Lung (tissue), 12 donors: ENCODE results near the gene VPS33B. TPM values are rescaled to one million over a fixed set of nuclear protein-coding genes. Genes with fewer than 3 reads are reported as not detected.

Experiments used
- ATAC-seq: fragments of 200-7000 bp; cut with Tn5 transposase; one replicate; pipeline ENCODE4 v1.9.1; 2020; ENCODE audit warnings: moderate number of reproducible peaks; ENCODE audit not compliant: insufficient read depth, low FRiP score
- DNase-seq, 3 donors: peaks; one replicate each; pipeline ENCODE4 v3.0.0-alpha.2; 2013 to 2017
- H3K27ac ChIP-seq, 2 donors: one replicate each; pipeline ENCODE4 v1.5.1; 2013; ENCODE audit warnings: mild to moderate bottlenecking in 2 of 2, moderate library complexity in 2 of 2, control low read depth in 1 of 2, inconsistent platforms in 1 of 2, low read depth in 1 of 2, low read length in 1 of 2
- H3K27me3 ChIP-seq, 3 donors: one replicate each; pipeline ENCODE4 v1.5.1; 2013; ENCODE audit warnings: low read length in 2 of 3; ENCODE audit not compliant: control insufficient read depth in 3 of 3, insufficient read depth in 3 of 3
- H3K36me3 ChIP-seq, 4 donors: one replicate each; pipeline ENCODE4 v1.5.1; 2013; ENCODE audit warnings: low read length in 4 of 4, mild to moderate bottlenecking in 1 of 4, moderate library complexity in 1 of 4; ENCODE audit not compliant: control insufficient read depth in 4 of 4, insufficient read depth in 4 of 4
- H3K4me1 ChIP-seq, 5 donors: one replicate each; pipeline ENCODE4 v1.5.1; 2013; ENCODE audit warnings: low read length in 5 of 5, mild to moderate bottlenecking in 2 of 5, moderate library complexity in 1 of 5; ENCODE audit not compliant: control insufficient read depth in 5 of 5, insufficient read depth in 5 of 5
- H3K4me3 ChIP-seq: one replicate; pipeline ENCODE4 v1.5.1; 2013; ENCODE audit warnings: mild to moderate bottlenecking, control low read depth, moderate library complexity
- H3K9ac ChIP-seq, 2 donors: one replicate each; pipeline ENCODE4 v1.5.1; 2013; ENCODE audit warnings: low read length in 2 of 2, control low read depth in 1 of 2; ENCODE audit not compliant: insufficient read depth in 1 of 2
- H3K9me3 ChIP-seq, 4 donors: one replicate each; pipeline ENCODE4 v1.5.1; 2013; ENCODE audit warnings: low read length in 3 of 4, mild to moderate bottlenecking in 1 of 4, moderate library complexity in 1 of 4; ENCODE audit not compliant: control insufficient read depth in 4 of 4, insufficient read depth in 3 of 4
- WGBS, 2 donors: extraction: QIAGEN DNeasy Blood & Tissue Kit; methylation state at CpG; one replicate each; pipeline ENCODE4 v1.1.7; 2013; 5-methylcytosine and 5-hydroxymethylcytosine counted together
- polyA plus RNA-seq, 2 donors: library from polyadenylated mRNA; stranded (reverse); fragments of 200-250 nt; gene quantifications; one replicate each; pipeline ENCODE4 v1.2.1, GENCODE V29; 2013
- total RNA-seq, 2 donors: library from RNA; depleted of rRNA in 1 of 2; stranded (reverse); fragments of >200 nt in 1 of 2; gene quantifications; one replicate each; pipeline ENCODE4 v1.2.1, GENCODE V29; 2014 to 2021
- TF ChIP-seq, protein P1 (sequence below): IDR thresholded peaks from 2 replicates; pipeline ENCODE4 v1.5.1; 2012; ENCODE audit warnings: mild to moderate bottlenecking; ENCODE audit errors: control extremely low read depth, extremely low read depth
- donor health status: control.
- donor health status: control.
- donor health status: Bipolar disorder and iron deficiency.
- donor health status: healthy.
- donor health status: DM: yes; HTN: yes; CAD: no.

VPS33B gene
- total and polyA plus RNA-seq, 4 donors = 6.5 to 20.7 (median 12.8) TPM

DNA sequence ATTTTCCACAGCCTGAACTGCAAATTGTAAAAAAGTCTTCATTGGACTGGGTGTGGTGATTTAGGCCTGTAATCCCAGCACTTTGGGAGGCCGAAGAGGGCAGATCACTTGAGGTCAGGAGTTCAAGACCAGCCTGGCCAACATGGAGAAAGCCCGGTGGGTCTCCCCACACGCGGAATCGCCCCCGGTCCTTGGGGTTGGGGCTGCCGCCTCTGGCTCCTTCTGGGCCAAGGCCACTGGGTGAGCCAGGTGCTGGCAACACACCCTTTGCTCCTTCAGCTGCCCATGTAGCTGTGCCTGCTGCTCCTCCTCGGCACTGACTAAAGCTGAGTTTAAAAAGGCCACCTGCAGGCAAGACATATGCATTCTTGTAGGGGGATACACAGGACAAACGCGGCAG lies 9.4 kb upstream of the VPS33B start:
- no peak overlapping the region for H3K4me3 ChIP-seq
- TF ChIP-seq, protein P1, sequence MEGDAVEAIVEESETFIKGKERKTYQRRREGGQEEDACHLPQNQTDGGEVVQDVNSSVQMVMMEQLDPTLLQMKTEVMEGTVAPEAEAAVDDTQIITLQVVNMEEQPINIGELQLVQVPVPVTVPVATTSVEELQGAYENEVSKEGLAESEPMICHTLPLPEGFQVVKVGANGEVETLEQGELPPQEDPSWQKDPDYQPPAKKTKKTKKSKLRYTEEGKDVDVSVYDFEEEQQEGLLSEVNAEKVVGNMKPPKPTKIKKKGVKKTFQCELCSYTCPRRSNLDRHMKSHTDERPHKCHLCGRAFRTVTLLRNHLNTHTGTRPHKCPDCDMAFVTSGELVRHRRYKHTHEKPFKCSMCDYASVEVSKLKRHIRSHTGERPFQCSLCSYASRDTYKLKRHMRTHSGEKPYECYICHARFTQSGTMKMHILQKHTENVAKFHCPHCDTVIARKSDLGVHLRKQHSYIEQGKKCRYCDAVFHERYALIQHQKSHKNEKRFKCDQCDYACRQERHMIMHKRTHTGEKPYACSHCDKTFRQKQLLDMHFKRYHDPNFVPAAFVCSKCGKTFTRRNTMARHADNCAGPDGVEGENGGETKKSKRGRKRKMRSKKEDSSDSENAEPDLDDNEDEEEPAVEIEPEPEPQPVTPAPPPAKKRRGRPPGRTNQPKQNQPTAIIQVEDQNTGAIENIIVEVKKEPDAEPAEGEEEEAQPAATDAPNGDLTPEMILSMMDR = no peak
- 87 to 90% methylated on average over 10 of the region's 10 CpGs for WGBS, 2 donors
- DNase-seq (no peak), ATAC-seq (no peak)
- H3K4me1 ChIP-seq = no peaks in the 10 kb centered on the region
- no peak overlapping the region for H3K9ac ChIP-seq
- H3K27ac ChIP-seq = no peak overlapping the region
- no peaks in the 10 kb centered on the region for H3K9me3 ChIP-seq
- no peaks in the 10 kb centered on the region for H3K36me3 ChIP-seq
- no peaks in the 10 kb centered on the region for H3K27me3 ChIP-seq

- ATAC-seq (no peak), DNase-seq (no peak)
- Histone ChIP-seq H3K4me1 (peaks cover 0 to 4% (median 2%) of the 10 kb centered on the region in 5 donors), H3K9ac (no peak overlapping the region), H3K9me3 (no peaks in the 10 kb centered on the region), H3K4me3 (no peak overlapping the region), H3K27me3 (no peaks in the 10 kb centered on the region), H3K36me3 (no peaks in the 10 kb centered on the region), H3K27ac (no peak overlapping the region)
- 54 to 82% methylated on average over 1 of the region's 1 CpG for WGBS, 2 donors
- TF ChIP-seq, protein P1 = no peak
These were observed 5.3 kb upstream of the VPS33B start for GRCh38 chr15:91027677-91028076.

GRCh38 chr15:91023720-91024119 lies 1.3 kb upstream of the VPS33B start:
- Histone ChIP-seq H3K4me1 (peaks cover 0 to 15% (median 6%) of the 10 kb centered on the region in 5 donors), H3K9me3 (no peaks in the 10 kb centered on the region), H3K27ac (no peak overlapping the region), H3K4me3 (no peak overlapping the region), H3K27me3 (no peaks in the 10 kb centered on the region), H3K9ac (no peak overlapping the region), H3K36me3 (peaks cover 0 to 2% (median 0%) of the 10 kb centered on the region in 4 donors)
- WGBS, 2 donors = 93 to 96% methylated on average over 7 of the region's 7 CpGs
- ATAC-seq (no peak), DNase-seq (no peak)
- TF ChIP-seq, protein P1 = no peak

DNA sequence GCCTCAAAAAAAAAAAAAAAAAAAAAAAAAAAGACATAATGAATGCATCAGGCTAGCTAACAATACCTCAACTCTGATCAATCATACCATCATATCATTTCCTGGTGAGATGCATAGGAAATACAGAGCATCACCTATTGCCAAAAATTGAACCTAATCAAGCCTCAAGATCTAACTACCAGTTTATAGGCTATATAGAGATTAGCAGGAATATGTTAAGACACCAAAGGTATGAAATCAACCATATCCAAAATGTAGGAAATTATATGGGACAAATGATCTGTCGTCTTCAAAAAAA lies 387 bp upstream of the VPS33B start:
- ATAC-seq (no peak), DNase-seq (no peak)
- Histone ChIP-seq H3K36me3 (peaks cover 0 to 4% (median 0%) of the 10 kb centered on the region in 4 donors), H3K4me1 (peaks cover 0 to 15% (median 6%) of the 10 kb centered on the region in 5 donors), H3K4me3 (peak overlapping the region; percentile 91), H3K27ac (peak overlapping the region; percentile 5 to 71), H3K9ac (peak overlapping the region; percentile 51 to 88), H3K27me3 (no peaks in the 10 kb centered on the region), H3K9me3 (no peaks in the 10 kb centered on the region)
- TF ChIP-seq, protein P1 = no peak
- 17 to 48% methylated on average over 1 of the region's 1 CpG for WGBS, 2 donors
